Measurements from ENCODE around the gene MYH11.
A peak's percentile ranks its signal among the peaks of the same experiment; 100 is the strongest.

The MYH11 gene

DNA sequence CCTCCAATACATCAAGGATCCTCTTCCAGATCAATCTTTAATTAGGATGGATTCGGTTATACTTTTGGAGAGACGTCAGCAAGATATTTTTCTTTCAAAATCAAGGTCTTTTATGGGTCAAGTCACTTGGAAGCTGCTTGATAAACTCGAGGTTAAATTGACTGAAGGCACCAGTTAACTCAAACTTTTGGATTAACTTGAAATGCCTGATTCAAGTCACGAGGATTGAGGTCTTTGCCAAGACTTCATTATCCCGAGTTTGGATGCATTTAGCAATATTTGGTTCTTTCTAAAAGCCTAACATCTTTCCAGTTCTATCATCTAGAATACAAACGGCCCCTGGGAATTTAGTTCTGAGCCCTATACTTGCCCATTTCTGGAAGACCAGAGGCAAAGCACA is 82.9 kb downstream of the MYH11 start:
- DNase-seq, result no peak

DNA sequence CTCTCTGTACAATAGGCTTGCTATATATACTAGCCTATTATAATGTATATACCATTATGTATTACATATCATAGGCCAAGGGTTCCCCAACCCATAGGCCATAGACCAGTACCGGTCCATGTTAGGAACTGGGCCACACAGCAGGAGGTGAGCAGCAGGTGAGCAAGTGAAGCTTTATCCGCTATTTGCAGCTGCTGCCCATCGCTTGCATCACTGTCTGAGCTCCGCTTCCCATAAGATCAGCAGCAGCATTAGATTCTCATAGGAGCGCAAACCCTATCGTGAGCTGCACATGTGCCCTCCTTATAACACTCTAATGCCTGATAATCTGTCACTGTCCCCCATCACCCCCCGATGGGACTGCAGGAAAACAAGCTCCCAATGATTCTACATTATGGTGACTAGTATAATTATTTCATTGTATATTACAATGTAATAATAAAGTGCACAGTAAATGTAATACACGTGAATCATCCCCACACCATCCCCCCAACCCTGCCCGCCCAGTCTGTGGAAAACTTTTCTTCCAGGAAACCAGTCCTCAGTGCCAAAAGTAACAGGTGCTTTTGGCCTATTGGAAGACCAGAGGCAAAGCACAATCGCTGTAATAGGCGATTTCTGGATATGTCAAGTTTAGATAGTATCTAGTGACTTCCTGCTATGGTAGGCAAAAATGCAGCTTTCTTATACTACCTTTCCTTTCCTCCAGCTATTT is 84.1 kb downstream of the MYH11 start:
- no peak for DNase-seq

DNA sequence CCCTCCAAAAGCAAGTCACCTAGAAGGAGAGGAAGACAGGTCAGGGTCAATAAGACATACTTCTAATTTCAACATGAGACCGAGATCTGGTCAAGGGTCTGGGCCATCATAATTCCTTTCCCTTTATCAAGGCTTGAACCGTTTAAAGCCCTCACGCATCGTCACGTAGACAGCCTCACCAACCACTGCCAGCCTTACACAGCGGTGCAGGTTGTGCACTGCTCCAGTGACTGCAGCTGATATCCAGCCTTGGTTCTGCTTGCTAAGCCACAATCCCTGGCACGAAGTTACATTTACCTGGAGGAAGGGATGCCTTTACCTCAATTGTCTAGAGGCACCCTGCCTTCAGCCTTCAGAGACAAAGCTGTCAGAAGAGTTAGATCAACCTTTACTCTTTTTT is 85.1 kb downstream of the MYH11 start:
- DNase-seq, result no peak

DNA sequence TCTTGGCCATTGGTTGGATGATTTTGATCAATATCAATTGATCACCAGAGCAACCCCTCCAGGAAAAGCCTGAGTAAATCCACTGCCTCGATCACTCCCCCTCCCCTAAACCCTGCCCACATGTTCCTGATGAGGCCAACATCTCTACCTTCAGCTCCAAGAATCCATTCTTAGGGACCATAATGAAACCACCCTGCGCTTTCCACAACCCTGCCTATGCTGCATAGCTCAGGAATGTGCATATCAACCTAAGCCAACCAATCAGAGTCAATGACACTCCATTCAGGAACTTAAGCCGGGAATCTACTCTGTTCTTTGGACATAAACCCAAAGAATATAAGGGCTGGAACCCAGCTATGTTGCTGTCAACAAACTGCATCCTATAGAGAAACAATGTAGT is 86.3 kb downstream of the MYH11 start:
- no peak for DNase-seq

DNA sequence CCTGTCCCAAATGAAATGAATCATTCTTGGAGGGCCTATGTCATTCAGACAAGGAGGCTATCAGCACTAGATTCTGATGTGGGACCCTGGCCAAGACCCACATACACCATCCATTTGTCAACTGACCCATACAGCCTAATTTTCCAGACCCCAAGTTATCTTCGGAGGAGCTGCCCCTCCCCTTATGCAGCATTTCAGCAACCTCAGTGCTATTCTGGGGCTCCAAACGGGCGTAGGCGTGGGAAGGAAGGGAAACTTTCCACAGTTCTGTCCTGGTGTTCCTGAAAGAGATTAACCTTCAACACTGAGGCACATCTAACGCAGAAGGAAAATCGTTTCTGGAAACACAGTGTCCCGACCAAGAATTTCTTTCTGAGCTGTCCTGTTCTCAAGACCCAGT is 86.7 kb downstream of the MYH11 start:
- no peak for DNase-seq

DNA sequence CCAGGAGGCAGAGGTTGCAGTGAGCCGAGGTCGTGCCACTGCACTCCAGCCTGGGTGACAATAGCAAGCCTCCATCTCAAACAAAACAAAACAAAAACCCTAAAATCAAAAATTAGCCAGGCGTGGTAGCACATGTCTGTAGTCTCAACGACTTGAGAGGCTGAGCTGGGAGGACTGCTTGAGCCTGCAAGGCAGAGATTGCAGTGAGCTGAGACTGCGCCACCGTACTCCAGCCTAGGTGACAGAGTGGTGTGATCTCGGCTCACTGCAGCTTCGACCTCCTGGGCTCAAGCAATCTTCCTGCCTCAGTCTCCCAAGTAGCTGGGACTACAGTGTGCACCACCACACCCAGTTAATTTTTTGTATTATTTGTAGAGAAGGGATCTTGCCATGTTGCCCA is 87.6 kb downstream of the MYH11 start:
- no peak for DNase-seq

DNA sequence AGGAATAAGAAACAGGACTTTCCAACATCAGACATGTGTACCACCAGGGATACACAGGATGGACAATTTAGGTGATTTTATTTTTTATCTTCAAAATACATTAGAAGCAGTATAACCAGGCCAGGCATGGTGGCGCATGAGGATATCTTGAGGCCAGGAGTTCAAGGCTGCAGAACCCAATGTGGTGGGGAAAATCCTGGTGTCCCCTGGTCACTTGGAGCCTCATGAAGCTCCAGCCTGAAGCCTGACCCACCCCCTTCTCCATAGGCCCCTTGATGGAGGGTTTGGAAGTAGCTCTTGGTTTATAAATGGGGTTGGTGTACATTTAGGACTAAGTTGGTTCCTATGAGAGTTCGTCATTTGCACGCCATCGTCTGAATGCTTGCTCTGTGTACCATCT is 88.6 kb downstream of the MYH11 start:
- no peak for DNase-seq

DNA sequence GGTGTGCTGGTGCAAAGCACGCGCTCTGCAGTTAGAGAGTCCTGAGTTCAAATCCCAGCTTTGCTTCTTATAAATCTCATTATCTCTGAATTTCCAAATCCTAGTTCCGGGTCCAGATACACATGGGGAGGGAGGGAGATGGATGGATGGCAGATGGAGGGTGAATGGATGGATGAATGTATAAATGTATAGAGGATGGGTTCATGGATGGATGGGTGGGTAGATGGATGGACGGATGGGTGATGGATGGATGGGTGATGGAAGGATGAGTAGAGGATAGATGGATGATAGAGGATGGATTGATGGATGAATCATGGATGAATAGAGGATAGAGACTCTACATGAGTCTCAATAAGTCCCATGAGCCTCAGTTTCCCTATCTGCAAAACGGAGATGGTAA is 89.9 kb downstream of the MYH11 start:
- DNase-seq, result no peak

DNA sequence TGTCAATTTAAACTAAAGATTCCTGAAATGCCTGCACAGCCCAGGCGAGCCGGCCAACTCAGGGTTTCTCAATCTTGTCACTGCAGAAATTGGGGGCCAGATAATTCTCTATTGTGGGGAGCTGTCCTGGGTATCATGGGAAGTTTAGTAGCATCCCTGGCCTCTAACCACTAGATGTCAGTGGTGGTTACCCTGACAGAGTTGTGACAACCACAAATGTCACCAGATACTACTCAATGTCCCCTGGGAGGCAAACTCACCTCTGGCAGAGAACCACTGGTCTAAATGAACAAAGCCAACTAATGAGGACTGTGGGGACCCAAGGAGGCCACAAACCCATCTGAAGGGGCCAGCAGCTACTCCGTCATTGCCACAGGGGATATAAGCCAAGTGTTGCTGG is 90.9 kb downstream of the MYH11 start:
- DNase-seq, result peak; percentile 30 to 49

DNA sequence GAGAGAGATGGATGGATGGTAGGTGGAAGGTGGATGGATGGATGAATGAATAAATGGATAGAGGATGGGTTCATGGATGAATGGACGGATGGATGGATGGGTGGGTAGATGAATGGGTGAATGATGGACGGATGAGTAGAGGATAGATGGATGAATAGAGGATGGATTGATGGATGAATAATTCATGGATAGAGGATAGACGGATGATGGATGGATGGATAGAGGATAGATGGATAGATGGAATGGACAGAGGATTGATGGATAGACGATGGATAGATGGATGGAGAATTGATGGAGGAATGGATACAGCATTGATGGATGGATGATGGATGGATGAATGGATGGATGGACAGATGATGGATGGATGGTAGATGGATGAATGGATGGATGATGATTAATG is 91.7 kb downstream of the MYH11 start:
- DNase-seq, result no peak

DNA sequence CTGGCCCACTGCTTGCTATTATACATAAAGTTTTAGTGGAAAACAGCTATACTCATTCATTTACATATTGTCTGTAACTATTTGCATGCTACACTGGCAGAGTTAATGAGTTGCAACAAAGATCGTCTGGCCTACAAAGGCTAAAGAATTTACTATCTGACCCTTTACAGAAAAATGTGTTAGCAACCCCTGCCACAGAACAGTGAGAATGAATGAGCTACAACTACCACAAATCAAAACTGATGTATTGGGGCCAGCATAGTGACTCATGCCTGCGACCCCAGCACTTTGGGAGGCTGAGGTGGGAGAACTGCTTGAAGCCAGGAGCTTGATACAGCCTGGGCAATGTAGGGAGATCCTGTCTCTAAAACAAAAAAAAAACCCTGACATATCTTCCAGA is 92.7 kb downstream of the MYH11 start:
- DNase-seq, result no peak

DNA sequence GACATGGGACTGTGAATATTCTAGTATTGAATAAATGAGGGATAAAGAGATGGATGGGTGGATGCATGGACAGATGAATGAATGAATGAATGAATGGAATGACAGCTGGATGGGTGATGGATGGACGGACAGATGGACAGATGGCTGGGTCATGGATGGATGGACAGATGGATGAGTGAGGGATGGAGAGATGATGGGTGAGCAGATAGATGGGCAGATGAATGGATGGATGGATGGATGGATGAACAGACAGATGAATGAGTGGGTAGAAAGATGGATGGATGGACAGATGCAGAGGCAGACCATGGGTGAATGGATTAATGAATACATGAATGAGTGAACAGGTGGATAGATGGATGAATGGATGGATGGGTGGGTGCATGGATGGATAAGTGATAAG is 96.7 kb downstream of the MYH11 start:
- no peak for DNase-seq

DNA sequence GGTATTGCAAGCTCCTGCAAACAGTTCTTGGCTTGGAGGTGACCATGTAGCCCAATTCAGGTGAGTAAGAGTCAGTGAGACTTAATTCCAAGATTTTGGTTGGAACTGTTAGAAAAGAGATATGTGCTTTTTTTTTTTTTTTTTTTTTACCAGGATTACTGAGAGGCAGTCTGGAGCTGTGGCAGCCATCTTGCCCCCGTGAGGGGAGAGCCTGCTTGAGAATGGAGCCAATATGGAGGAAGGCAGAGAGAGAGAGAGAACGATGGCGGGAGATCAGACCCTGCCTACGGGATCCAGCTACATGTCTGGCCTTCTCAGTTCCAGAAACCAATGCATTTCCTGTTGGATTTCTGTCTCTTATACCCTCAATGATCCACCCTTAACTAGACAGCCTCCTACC is 97.8 kb downstream of the MYH11 start:
- DNase-seq, result no peak

DNA sequence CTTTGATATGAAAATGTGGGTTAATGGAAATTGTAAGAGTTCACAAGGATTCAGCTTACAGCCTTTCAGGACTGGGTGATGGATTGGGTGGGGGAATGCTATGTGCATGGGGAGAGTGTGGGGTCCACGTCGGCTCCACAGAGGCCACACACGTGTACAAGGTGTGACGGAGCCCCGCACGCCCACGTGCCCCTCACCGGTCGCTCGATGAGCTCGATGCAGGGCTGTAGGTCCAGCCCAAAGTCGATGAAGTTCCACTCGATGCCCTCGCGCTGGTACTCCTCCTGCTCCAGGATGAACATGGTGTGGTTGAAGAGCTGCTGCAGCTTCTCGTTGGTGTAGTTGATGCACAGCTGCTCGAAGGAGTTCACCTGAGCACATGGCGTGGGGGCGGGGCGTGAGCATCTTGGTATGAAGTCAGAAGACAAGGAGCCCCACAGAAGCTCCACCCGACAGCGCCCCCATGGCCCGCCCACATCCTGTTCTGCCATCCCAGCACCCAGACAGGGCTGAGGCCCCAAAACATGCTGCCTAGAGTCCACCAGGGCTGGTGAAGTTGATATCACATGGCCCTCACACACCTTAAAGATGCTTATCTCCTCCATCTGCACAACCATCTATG is 99.1 kb downstream of the MYH11 start:
- DNase-seq, result no peak

DNA sequence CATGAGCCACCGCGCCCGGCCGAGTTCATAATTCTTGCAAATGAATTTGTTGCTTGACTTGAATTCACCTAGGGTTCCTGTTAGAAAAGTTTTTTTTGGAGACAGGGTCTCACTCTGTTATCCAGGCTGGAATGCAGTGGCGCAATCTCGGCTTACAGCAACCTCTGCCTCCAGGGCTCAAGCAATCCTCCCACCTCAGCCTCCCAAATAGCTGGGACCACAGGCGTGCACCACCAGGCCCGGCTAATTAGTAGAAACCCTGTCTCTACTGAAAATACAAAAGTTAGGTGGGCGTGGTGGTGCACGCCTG is 99.8 kb downstream of the MYH11 start:
- DNase-seq, result no peak

DNA sequence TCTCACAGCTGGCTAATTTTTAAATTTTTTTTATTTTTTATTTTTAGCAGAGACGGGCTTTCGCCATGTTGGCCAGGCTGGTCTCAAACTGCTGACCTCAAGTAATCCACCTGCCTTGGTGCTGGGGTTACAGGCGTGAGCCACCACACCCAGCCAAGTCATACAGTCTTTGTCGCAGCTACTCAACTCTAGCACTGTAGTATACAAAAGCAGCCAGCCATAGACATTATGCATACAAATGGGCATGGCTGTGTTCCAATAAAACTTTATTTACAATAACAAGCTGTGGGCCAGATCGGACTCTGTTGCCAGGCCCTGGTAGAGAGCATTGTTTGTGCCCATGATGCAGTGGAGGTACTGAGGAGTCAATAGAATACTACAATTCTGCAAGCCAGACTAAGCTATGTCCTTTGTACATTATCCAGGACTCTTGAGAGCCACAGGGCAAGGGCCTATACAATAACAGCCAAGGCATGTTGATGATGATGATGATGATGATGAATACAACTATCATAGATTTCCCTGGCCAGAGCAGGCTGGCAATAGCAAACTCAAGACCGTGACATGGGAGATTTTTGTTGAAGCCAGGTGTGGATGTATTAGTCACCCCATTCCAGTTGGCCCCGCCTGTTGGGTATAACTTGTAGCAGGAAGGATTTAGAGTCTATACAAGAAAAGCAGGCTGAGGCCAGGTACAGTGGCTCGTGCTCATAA is 101.8 kb downstream of the MYH11 start:
- DNase-seq, result no peak

DNA sequence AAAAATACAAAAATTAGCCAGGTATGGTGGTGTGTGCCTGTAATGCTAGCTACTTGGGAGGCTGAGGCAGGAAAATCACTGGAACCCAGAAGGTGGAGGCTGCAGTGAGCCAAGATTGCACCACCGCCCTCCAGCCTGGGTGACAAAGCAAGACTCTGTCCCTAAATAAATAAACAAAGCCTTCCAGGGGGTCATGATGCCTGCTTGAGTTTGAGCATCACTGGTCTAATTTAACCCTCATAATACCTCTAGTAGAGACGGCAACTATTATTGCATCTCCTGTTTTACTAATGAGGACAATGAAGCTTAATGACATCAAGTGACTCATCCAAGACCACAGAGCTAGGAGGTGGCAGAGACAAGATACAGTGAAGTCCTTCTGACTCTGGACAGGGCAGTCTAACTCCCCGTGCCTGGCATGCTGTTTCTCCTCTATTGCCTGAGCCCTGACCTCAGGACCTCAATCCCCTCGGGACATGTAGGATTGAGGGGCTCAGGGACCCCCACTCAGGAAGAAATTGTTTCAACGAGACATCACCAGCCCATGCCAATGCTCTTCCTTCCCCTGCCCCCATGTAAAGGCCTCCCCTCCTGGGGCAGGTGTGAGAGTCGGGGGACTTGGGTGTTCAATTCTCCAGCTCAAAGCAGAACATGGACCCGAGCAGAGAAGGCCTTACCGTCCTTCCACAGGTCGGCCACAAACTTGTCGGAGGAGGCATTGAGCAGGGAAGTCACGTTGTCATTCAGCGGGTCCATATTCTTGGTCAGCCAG is 103.9 kb downstream of the MYH11 start:
- DNase-seq, result no peak

DNA sequence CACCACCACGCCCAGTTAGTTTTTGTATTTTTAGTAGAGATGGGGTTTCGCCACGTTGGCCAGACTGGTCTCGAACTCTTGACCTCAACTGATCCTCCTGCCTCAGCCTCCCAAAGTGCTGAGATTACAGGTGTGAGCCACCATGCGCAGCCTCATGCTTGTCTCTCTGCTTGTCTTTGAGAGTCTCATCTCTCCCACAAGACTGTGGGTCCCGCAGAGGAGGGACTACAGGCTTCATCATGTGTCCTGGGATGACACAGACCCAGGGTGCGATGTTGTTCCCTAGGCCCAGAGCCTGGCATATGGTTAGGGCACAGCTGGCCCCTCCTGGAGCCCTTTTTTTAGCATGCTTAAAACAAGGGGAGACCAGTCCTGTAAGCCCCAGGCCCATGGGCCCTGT is 104.9 kb downstream of the MYH11 start:
- no peak for DNase-seq

DNA sequence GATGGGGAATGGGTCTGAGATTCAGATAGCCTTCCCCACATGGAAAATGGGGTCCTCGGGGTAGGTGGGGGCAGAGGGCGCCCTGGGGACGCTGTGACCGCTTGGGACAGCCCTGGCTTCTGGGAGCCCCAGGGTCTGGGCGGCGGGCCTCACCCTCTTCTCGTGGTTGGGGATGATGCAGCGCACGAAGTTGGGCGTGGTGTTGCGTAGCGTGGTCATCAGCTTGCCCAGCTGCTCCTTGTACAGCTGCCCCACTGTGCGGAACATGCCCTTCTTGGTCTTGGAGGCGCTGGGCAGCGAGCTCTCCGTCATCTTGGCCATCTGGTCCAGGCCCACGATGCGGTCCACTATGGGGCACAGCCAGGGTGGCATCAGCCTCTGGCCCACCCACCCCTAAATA is 106.8 kb downstream of the MYH11 start:
- no peak for DNase-seq

DNA sequence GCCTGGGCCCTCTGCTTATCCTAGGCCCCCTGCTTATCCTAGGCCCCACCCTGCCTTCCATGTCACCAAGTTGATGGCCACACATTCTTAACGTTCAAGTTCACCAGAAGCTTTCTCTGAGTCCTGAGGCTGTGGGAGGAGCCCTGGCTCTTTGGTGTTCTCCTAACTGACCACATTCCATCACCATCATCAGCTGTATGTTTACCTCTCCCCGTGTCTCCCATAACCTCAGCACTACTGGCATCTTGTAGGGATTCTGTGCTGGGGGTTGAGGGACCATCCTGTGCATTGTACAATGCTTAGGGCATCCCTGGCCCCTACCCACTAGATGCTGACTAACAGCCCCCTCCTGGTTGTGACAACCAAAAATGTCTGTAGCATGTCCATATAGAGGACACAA is 107.5 kb downstream of the MYH11 start:
- DNase-seq, result no peak

DNA sequence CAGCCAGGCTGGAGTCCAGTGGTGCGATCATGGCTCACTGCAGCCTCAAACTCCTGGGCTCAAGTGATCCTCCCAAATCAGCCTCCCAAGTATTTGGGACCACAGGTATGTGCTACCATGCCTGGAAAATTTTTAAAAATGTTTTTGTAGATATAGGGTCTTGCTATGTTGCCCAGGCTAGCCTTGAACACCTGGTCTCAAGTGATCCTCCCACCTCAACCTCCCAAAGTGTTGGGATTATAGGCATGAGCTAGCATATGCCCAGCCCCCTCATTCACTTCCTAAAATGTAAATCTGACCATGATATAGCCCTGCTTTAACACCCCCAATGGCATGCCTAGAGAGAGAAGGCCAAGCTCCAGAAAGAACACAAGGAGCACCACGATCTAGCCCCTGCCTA is 108.2 kb downstream of the MYH11 start:
- no peak for DNase-seq

DNA sequence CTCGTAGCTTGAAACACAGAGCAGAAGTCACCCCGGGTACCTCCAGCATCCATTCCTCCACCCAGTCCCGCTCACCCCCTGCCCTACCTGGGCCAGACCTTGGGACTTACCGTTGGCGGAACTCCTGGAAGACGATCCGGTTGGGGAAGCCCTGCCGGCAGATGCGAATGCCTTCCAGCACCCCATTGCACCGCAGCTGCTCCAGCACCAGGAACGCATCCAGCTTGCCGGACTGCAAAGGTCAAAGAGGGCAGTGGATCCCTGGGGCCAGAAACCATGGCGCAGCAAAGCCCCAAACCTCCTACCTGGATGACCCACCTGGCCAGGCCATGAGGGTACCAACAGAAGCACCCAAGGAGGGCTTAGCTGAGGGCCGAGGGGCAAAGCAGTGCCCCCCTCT is 108.9 kb downstream of the MYH11 start:
- DNase-seq, result no peak

DNA sequence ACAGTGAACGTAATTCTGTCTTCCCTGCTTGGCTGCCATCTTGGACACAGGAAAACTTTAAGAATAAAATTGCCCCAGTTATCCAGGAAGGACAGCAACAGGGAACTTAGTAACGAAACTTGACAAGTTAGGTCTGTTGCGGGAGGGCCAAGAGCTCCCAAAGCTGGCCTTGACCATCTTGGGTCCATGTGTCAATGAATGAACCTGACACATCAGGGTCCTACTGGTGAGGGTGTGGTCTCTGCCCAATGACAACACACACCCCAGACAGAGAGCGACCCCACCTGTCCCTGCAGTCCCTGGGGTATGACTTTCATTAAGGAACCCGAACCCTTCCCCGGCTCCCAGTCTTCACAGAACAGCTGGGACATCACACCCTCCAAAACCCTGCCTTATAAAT is 110.5 kb downstream of the MYH11 start:
- DNase-seq, result no peak

DNA sequence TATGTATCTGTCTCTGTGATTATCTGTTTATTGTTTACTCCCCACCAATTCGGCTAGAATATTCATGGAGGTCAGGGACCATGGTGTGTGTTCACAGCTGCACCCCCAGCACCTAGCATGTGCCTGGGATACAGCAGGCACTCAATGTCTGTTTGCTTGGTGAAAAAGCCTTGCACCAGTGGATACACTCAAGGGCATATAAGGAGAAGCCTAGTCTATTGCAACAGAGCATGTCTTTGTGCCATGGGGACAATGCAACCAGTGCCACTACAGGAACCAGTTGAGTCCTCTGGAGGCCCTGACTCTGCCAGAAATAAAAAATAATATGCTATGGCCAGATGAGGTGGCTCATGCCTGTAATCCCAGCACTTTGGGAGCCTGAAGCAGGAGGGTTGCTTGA is 113.2 kb downstream of the MYH11 start:
- no peak for DNase-seq
